IMR-90 (cell line): ENCODE results near the gene COPZ2. TPM values are rescaled to one million over a fixed set of nuclear protein-coding genes. Genes with fewer than 3 reads are reported as not detected.

Source experiments
- ATAC-seq: fragments of 200-7000 bp; cut with Tn5 transposase; 2 replicates; pipeline ENCODE4 v1.9.1; 2020; ENCODE audit warnings: low read depth, mild to moderate bottlenecking, moderate library complexity
- BruUV-seq: library from RNA; stranded (reverse); fragments of 400-500 nt; replicated peaks from 2 replicates; lab custom pipeline; 2021; lab: Mats Ljungman, UMichigan
- CTCF ChIA-PET: fragments of 300-600 bp; formaldehyde crosslinking; extraction: SDS; loops from one replicate; lab custom pipeline; 2021; ENCODE audit warnings: antibody characterized with exemption; lab: Yijun Ruan, JAX
- POLR2A ChIA-PET: fragments of 300-600 bp; sonication (Branson Sonifier 250); formaldehyde crosslinking; loops from one replicate; lab custom pipeline; 2022; ENCODE audit warnings: antibody characterized with exemption; ENCODE audit not compliant: unreplicated experiment; lab: Charles Lee
- DNase-seq: peaks from one replicate; pipeline ENCODE4 v3.0.0; 2013
- H2AFZ ChIP-seq: replicated peaks from 2 replicates; pipeline ENCODE3; 2013; ENCODE audit warnings: low read length, mild to moderate bottlenecking; ENCODE audit not compliant: poor library complexity
- H2AK5ac ChIP-seq: 2 replicates; pipeline ENCODE4 v1.6.1; 2013; ENCODE audit warnings: low read depth, low read length, inconsistent platforms
- H2AK9ac ChIP-seq: replicated peaks from 2 replicates; pipeline ENCODE3; 2013; ENCODE audit warnings: mild to moderate bottlenecking, low read depth, low read length, moderate library complexity; ENCODE audit not compliant: poor library complexity
- H2BK120ac ChIP-seq: 2 replicates; pipeline ENCODE4 v1.6.1; 2013; ENCODE audit warnings: low read depth, low read length, inconsistent platforms
- H2BK15ac ChIP-seq: 3 replicates; pipeline ENCODE4 v1.6.1; 2013; ENCODE audit warnings: low read depth, low read length, inconsistent platforms
- H2BK20ac ChIP-seq: 2 replicates; pipeline ENCODE4 v1.6.1; 2013; ENCODE audit warnings: low read depth, mild to moderate bottlenecking, inconsistent platforms, low read length, moderate library complexity
- H2BK5ac ChIP-seq: 2 replicates; pipeline ENCODE4 v1.6.1; 2013; ENCODE audit warnings: mild to moderate bottlenecking, low read depth, low read length, inconsistent platforms; ENCODE audit not compliant: poor library complexity, severe bottlenecking
- H3K14ac ChIP-seq: replicated peaks from 2 replicates; pipeline ENCODE4 v1.6.1; 2013; ENCODE audit warnings: low read depth, low read length, inconsistent platforms
- H3K18ac ChIP-seq: 2 replicates; pipeline ENCODE4 v1.6.1; 2013; ENCODE audit warnings: low read depth, low read length, control low read depth
- H3K23ac ChIP-seq: 2 replicates; pipeline ENCODE4 v1.6.1; 2013; ENCODE audit warnings: low read depth, low read length, inconsistent platforms
- H3K27ac ChIP-seq: 2 replicates; pipeline ENCODE4 v1.5.1; 2013; ENCODE audit warnings: mild to moderate bottlenecking, control low read depth, low read length; ENCODE audit not compliant: insufficient read depth
- H3K27me3 ChIP-seq: 2 replicates; pipeline ENCODE4 v1.6.1; 2013; ENCODE audit warnings: low read length; ENCODE audit not compliant: control insufficient read depth, insufficient read depth
- H3K36me3 ChIP-seq: 2 replicates; pipeline ENCODE4 v1.6.1; 2013; ENCODE audit warnings: low read length, mixed read lengths; ENCODE audit not compliant: control insufficient read depth, insufficient read depth
- H3K4ac ChIP-seq: 2 replicates; pipeline ENCODE4 v1.6.1; 2013; ENCODE audit warnings: low read depth, low read length, inconsistent platforms
- H3K4me1 ChIP-seq: 2 replicates; pipeline ENCODE4 v1.6.1; 2013; ENCODE audit warnings: low read length, mixed read lengths; ENCODE audit not compliant: control insufficient read depth, insufficient read depth
- H3K4me2 ChIP-seq: 2 replicates; pipeline ENCODE4 v1.6.1; 2013; ENCODE audit warnings: low read depth, mild to moderate bottlenecking, control low read depth, low read length, moderate library complexity
- H3K4me3 ChIP-seq: 2 replicates; pipeline ENCODE4 v1.5.1; 2013; ENCODE audit warnings: low read depth, mild to moderate bottlenecking, control low read depth, low read length, moderate library complexity; ENCODE audit not compliant: insufficient read depth
- H3K56ac ChIP-seq: 2 replicates; pipeline ENCODE4 v1.6.1; 2013; ENCODE audit warnings: low read length, inconsistent platforms; ENCODE audit not compliant: insufficient read depth; ENCODE audit errors: extremely low read depth
- H3K79me1 ChIP-seq, 2 experiments: 2 replicates each; pipeline ENCODE4 v1.6.1; 2013; ENCODE audit warnings: low read length in 2 of 2, inconsistent platforms in 1 of 2, low read depth in 1 of 2
- H3K9ac ChIP-seq: 2 replicates; pipeline ENCODE4 v1.6.1; 2013; ENCODE audit warnings: low read depth, low read length, control low read depth
- H3K9me1 ChIP-seq: 2 replicates; pipeline ENCODE4 v1.6.1; 2013; ENCODE audit warnings: low read length, inconsistent platforms; ENCODE audit not compliant: insufficient read depth
- H3K9me3 ChIP-seq: 2 replicates; pipeline ENCODE4 v1.6.1; 2013; ENCODE audit warnings: low read length; ENCODE audit not compliant: control insufficient read depth, insufficient read depth
- H4K20me1 ChIP-seq: 2 replicates; pipeline ENCODE4 v1.6.1; 2013; ENCODE audit warnings: low read length, inconsistent platforms; ENCODE audit not compliant: insufficient read depth
- H4K5ac ChIP-seq: 2 replicates; pipeline ENCODE4 v1.6.1; 2013; ENCODE audit warnings: mild to moderate bottlenecking, low read depth, low read length, control low read depth
- H4K8ac ChIP-seq, 2 experiments: 2 replicates each; pipeline ENCODE4 v1.6.1; 2013; ENCODE audit warnings: low read depth in 2 of 2, low read length in 2 of 2, control low read depth in 1 of 2, inconsistent platforms in 1 of 2
- H4K91ac ChIP-seq: 2 replicates; pipeline ENCODE4 v1.6.1; 2013; ENCODE audit warnings: low read depth, low read length, inconsistent platforms; ENCODE audit not compliant: insufficient read depth
- FOS ChIP-seq: fragments of 150-350 bp; IDR thresholded peaks from 2 replicates; pipeline ENCODE4 v1.6.1; 2016; ENCODE audit warnings: low read depth, low read length
- MAFK ChIP-seq: IDR thresholded peaks from 2 replicates; pipeline ENCODE4 v1.6.1; 2012; ENCODE audit warnings: low read depth, low read length, improper control_type of control experiment
- MAZ ChIP-seq: IDR thresholded peaks from 2 replicates; pipeline ENCODE4 v1.6.1; 2012; ENCODE audit warnings: low read depth, mild to moderate bottlenecking, low read length, improper control_type of control experiment, moderate library complexity, borderline replicate concordance
- MXI1 ChIP-seq: IDR thresholded peaks from 2 replicates; pipeline ENCODE4 v1.6.1; 2012; ENCODE audit warnings: low read depth, mild to moderate bottlenecking, low read length, moderate library complexity, borderline replicate concordance
- RFX5 ChIP-seq: IDR thresholded peaks from 2 replicates; pipeline ENCODE4 v1.8.0; 2012; ENCODE audit warnings: low read depth, mild to moderate bottlenecking, low read length, moderate library complexity
- USF2 ChIP-seq: fragments of 150-350 bp; IDR thresholded peaks from 2 replicates; pipeline ENCODE4 v1.6.1; 2017; ENCODE audit warnings: mild to moderate bottlenecking, antibody characterized with exemption, low read length, low read depth
- WGBS, 2 experiments: methylation state at CpG; one replicate each; pipeline versions ENCODE4 v1.1.5 to v1.1.7; 2013; ENCODE audit warnings: missing lambda C conversion rate in 2 of 2; ENCODE audit not compliant: insufficient read length in 1 of 2; ENCODE audit errors: extremely low coverage in 2 of 2; 5-methylcytosine and 5-hydroxymethylcytosine counted together
- dilution Hi-C: fragments of 300-500 bp; cut with HindIII; formaldehyde crosslinking; loops from one replicate; pipeline ENCODE4 v1.14.3; 2018; ENCODE audit warnings: low sequenced_read_pairs; ENCODE audit not compliant: unreplicated experiment
- in situ Hi-C: fragments of 300-500 bp; cut with MboI; formaldehyde crosslinking; loops from 3 replicates; pipeline ENCODE4 v1.14.3; 2019; ENCODE audit warnings: low sequenced_read_pairs, inconsistent platforms, mixed read lengths
- intact Hi-C: fragments of 100-400 bp; cut with micrococcal nuclease; formaldehyde crosslinking; loops from 2 replicates; pipeline ENCODE4 v1.10.0; 2022
- polyA plus RNA-seq, 3 experiments: library from polyadenylated mRNA; depleted of rRNA; stranded (reverse); fragments of >200 nt; gene quantifications; 2 replicates each; pipeline ENCODE4 v1.2.3, GENCODE V29; 2012; ENCODE audit warnings: low replicate concordance in 1 of 3
- total RNA-seq: library from RNA; depleted of rRNA; stranded (reverse); fragments of >200 nt; gene quantifications from 2 replicates; pipeline ENCODE4 v1.2.3, GENCODE V29; 2012

COPZ2 gene
- total and polyA plus RNA-seq, 2 of the 4 experiments (the other 2 are of a cell fraction): 41.0 to 86.1 TPM

- WGBS, 2 experiments: 90% methylated on average over 2 of the region's 7 CpGs; no CpG with 5 or more reads in 1 of the 2 experiments
- POLR2A ChIA-PET: interaction anchor here (0.7 kb wide), 1 partner anchor 27 kb away, joined by 6 read pairs; no protein-coding TSS in a partner anchor
Observed at GRCh38 chr17:48062273-48062672, 24.7 kb upstream of the COPZ2 start.

More at GRCh38 chr17:48062273-48062672, 24.7 kb upstream of the COPZ2 start:
- in situ Hi-C loops: no loop called here
- H3K14ac ChIP-seq: no peak overlapping the region
- peaks cover 8% of the 10 kb centered on the region for H3K9me1 ChIP-seq
- no peak overlapping the region for H3K23ac ChIP-seq
- H2BK20ac ChIP-seq: no peak overlapping the region
- H3K27me3 ChIP-seq: no peaks in the 10 kb centered on the region
- H3K18ac ChIP-seq: no peak overlapping the region
- no peak overlapping the region for H3K56ac ChIP-seq
- H3K4me2 ChIP-seq: no peak overlapping the region
- H2BK15ac ChIP-seq: no peak overlapping the region
- CTCF ChIA-PET: no interaction called here
- intact Hi-C loops: no loop called here
- TF ChIP-seq MXI1 (no peak), RFX5 (no peak), USF2 (no peak), MAFK (no peak), FOS (no peak), MAZ (no peak)
- no peak for DNase-seq
- H2AFZ ChIP-seq: no peak overlapping the region
- H2BK120ac ChIP-seq: no peak overlapping the region
- peaks cover 5% of the 10 kb centered on the region for H4K20me1 ChIP-seq
- H2AK9ac ChIP-seq: no peak overlapping the region
- H4K91ac ChIP-seq: no peak overlapping the region
- peaks cover 18 to 80% of the 10 kb centered on the region in 2 experiments; a peak in 3 of 4 replicates for H3K79me1 ChIP-seq
- H3K4me3 ChIP-seq: no peak overlapping the region
- no peak overlapping the region for H4K8ac ChIP-seq
- H2BK5ac ChIP-seq: no peak overlapping the region
- H3K36me3 ChIP-seq: peaks cover 57% of the 10 kb centered on the region
- dilution Hi-C loops: no loop called here
- no peak for ATAC-seq
- no peak overlapping the region for H2AK5ac ChIP-seq
- no peak overlapping the region for H4K5ac ChIP-seq
- BruUV-seq: no TSS peak
- no peaks in the 10 kb centered on the region for H3K9me3 ChIP-seq
- no peak overlapping the region for H3K27ac ChIP-seq
- no peak overlapping the region for H3K9ac ChIP-seq
- peaks cover 2% of the 10 kb centered on the region; the same call in 1 of the 2 replicates for H3K4me1 ChIP-seq
- H3K4ac ChIP-seq: no peak overlapping the region
